ENCODE data around the gene AKAP6. TPM values are rescaled to one million over a fixed set of nuclear protein-coding genes. Genes with fewer than 3 reads are reported as not detected.

The AKAP6 gene
- total and polyA plus RNA-seq, 2 of the 8 experiments (the other 6 are each of a cell fraction or from before 2014, with no cell fraction given), result 0.09 to 0.89 TPM

GRCh38 chr14:32329690-32330285 lies 690 bp downstream of the AKAP6 start:
- 91% methylated on average over 2 of the region's 2 CpGs; no CpG with 5 or more reads in 1 of the 2 experiments for WGBS, 2 experiments (ENCODE audit: extremely low coverage in 1 of 2, insufficient coverage in 1 of 2, insufficient read length in 1 of 2, insufficient replicate concordance in 2 of 2, low coverage in 1 of 2, low lambda C conversion rate in 2 of 2, missing lambda C conversion rate in 1 of 2)
- TF ChIP-seq PHF8 (conservative IDR thresholded peaks at IDR 0.05; ENCODE audit: low read depth, low read length) (no peak), POU5F1 (IDR thresholded peaks at IDR 0.05; ENCODE audit: low read depth, low read length) (no peak), JUN (IDR thresholded peaks at IDR 0.05; ENCODE audit: low read depth, low read length) (no peak), RFX5 (IDR thresholded peaks at IDR 0.05; ENCODE audit: borderline replicate concordance, low read depth, low read length) (no peak), SP2 (IDR thresholded peaks at IDR 0.05; ENCODE audit: low read length) (no peak), CBX8 (IDR thresholded peaks at IDR 0.05; ENCODE audit: borderline replicate concordance, low read depth, low read length) (no peak), CREB1 (IDR thresholded peaks at IDR 0.05) (no peak), KDM1A (IDR thresholded peaks at IDR 0.05; ENCODE audit: borderline replicate concordance, low read length) (no peak), HDAC6 (IDR thresholded peaks at IDR 0.05; ENCODE audit: low read depth, low read length) (no peak), CHD2 (IDR thresholded peaks at IDR 0.05; ENCODE audit: low read length) (no peak), BACH1 (IDR thresholded peaks at IDR 0.05; ENCODE audit: low read length) (no peak), TEAD4 (IDR thresholded peaks at IDR 0.05; ENCODE audit: low read depth, low read length) (no peak), NRF1 (IDR thresholded peaks at IDR 0.05; ENCODE audit: low read depth, low read length) (no peak), SUZ12 (IDR thresholded peaks at IDR 0.05; ENCODE audit: low read length) (no peak), EZH2 (IDR thresholded peaks at IDR 0.05; ENCODE audit: low read depth, low read length, severe bottlenecking) (no peak), CEBPB (IDR thresholded peaks at IDR 0.05; ENCODE audit: low read depth, low read length) (no peak)

More at GRCh38 chr14:32329690-32330285, 690 bp downstream of the AKAP6 start:
- H3K36me3 ChIP-seq (ENCODE audit: control insufficient read depth in 2 of 4, insufficient read depth in 4 of 4, low read length in 3 of 4), result no peaks in the 10 kb centered on the region
- H2BK20ac ChIP-seq (ENCODE audit: low read length), result no peak overlapping the region
- no peak overlapping the region for H2BK120ac ChIP-seq (replicated peaks; ENCODE audit: low read depth, low read length)
- DNase-seq (ENCODE audit: low read depth in 1 of 2, low spot score in 2 of 2), result no peak
- H3K56ac ChIP-seq (replicated peaks; ENCODE audit: insufficient read length, low read depth, low read length), result no peak overlapping the region
- no peaks in the 10 kb centered on the region for H3K79me1 ChIP-seq (ENCODE audit: low read depth, low read length)
- no peak overlapping the region for H2BK15ac ChIP-seq (ENCODE audit: low read length)
- peaks cover 0 to 3% (median 0%) of the 10 kb centered on the region in 4 experiments; a peak in 1 of 7 replicates for H3K4me1 ChIP-seq (replicated peaks in 1 of 4; ENCODE audit: control insufficient read depth in 3 of 4, insufficient read depth in 4 of 4, low read length in 3 of 4)
- no peak overlapping the region for H2AFZ ChIP-seq (ENCODE audit: low read length)
- no peak overlapping the region for H3K9ac ChIP-seq (replicated peaks in 1 of 4; ENCODE audit: extremely low read depth in 1 of 4, low read depth in 3 of 4, low read length in 3 of 4)
- no peak overlapping the region for H3K4ac ChIP-seq (replicated peaks; ENCODE audit: insufficient read length, low read depth, low read length)
- no peaks in the 10 kb centered on the region for H3K9me3 ChIP-seq (ENCODE audit: insufficient read depth in 2 of 2, low read depth in 1 of 2, low read length in 1 of 2)
- no peaks in the 10 kb centered on the region for H3K27me3 ChIP-seq (replicated peaks in 1 of 4; ENCODE audit: control insufficient read depth in 3 of 4, extremely low read depth in 1 of 4, insufficient read depth in 3 of 4, low read length in 3 of 4)
- no peaks in the 10 kb centered on the region for H3K79me2 ChIP-seq (ENCODE audit: control insufficient read depth in 1 of 2, insufficient read depth in 2 of 2, low read length in 2 of 2)
- H3K4me2 ChIP-seq (ENCODE audit: insufficient read depth in 1 of 2, low read depth in 2 of 2, low read length in 2 of 2), result no peak overlapping the region
- H3K27ac ChIP-seq (ENCODE audit: low read depth, low read length), result no peak overlapping the region
- H4K91ac ChIP-seq (replicated peaks; ENCODE audit: insufficient read length, low read length), result no peak overlapping the region
- no peaks in the 10 kb centered on the region for H3K23me2 ChIP-seq (ENCODE audit: low read depth, low read length)
- no peak overlapping the region for H2BK5ac ChIP-seq (ENCODE audit: low read depth, low read length)
- CTCF ChIA-PET (ENCODE audit: partially characterized antibody), result no interaction called here
- H4K20me1 ChIP-seq (replicated peaks in 1 of 2; ENCODE audit: control insufficient read depth in 1 of 2, insufficient read depth in 2 of 2, low read length in 2 of 2), result no peaks in the 10 kb centered on the region
- H4K5ac ChIP-seq (ENCODE audit: insufficient read length, low read depth, low read length), result no peak overlapping the region
- no peak overlapping the region for H3K23ac ChIP-seq (ENCODE audit: insufficient read length)
- H4K8ac ChIP-seq (ENCODE audit: extremely low read depth, insufficient read depth, low read length), result no peak overlapping the region
- no peak overlapping the region for H3K4me3 ChIP-seq (ENCODE audit: extremely low read depth in 1 of 4, insufficient read depth in 2 of 4, low read depth in 3 of 4, low read length in 4 of 4)
- no peak for FAIRE-seq
- POLR2A ChIA-PET (ENCODE audit: partially characterized antibody), result no interaction called here
- H2AK5ac ChIP-seq (ENCODE audit: low read depth, low read length), result no peak overlapping the region
- H3K18ac ChIP-seq (ENCODE audit: extremely low read depth, low read length), result no peak overlapping the region
- no peak overlapping the region for H3K14ac ChIP-seq (ENCODE audit: insufficient read length)
- H2BK12ac ChIP-seq (ENCODE audit: low read depth, low read length), result no peak overlapping the region
